Measurements from ENCODE around the gene ETV6.

ETV6 gene

GRCh38 chr12:11724888-11725311 is 75.4 kb downstream of the ETV6 start:
- no peak for DNase-seq (ENCODE audit: insufficient read length)
- no peak for TF ChIP-seq POLR2AphosphoS5 (IDR thresholded peaks at IDR 0.05; ENCODE audit: low read depth, low read length)
- TF ChIP-seq TAF1 (IDR thresholded peaks at IDR 0.05; ENCODE audit: borderline replicate concordance, low read depth, low read length), result no peak
- TF ChIP-seq POLR2A (IDR thresholded peaks at IDR 0.05; ENCODE audit: low read depth, low read length), result no peak
- no peak for FAIRE-seq

GRCh38 chr12:11725686-11726085 is 76.2 kb downstream of the ETV6 start:
- FAIRE-seq (peak; percentile 48), DNase-seq (ENCODE audit: insufficient read length) (no peak)
- TF ChIP-seq TAF1 (IDR thresholded peaks at IDR 0.05; ENCODE audit: borderline replicate concordance, low read depth, low read length), result no peak
- TF ChIP-seq POLR2AphosphoS5 (IDR thresholded peaks at IDR 0.05; ENCODE audit: low read depth, low read length), result no peak
- no peak for TF ChIP-seq POLR2A (IDR thresholded peaks at IDR 0.05; ENCODE audit: low read depth, low read length)

GRCh38 chr12:11726659-11727058 is 77.2 kb downstream of the ETV6 start:
- no peak for FAIRE-seq
- no peak for DNase-seq (ENCODE audit: insufficient read length)
- TF ChIP-seq POLR2A (IDR thresholded peaks at IDR 0.05; ENCODE audit: low read depth, low read length), result no peak

GRCh38 chr12:11727133-11727664 is 77.7 kb downstream of the ETV6 start:
- FAIRE-seq, result peak; percentile 57
- DNase-seq (ENCODE audit: insufficient read length), result no peak
- TF ChIP-seq POLR2AphosphoS5 (IDR thresholded peaks at IDR 0.05; ENCODE audit: low read depth, low read length) (no peak), POLR2A (IDR thresholded peaks at IDR 0.05; ENCODE audit: low read depth, low read length) (no peak), TAF1 (IDR thresholded peaks at IDR 0.05; ENCODE audit: borderline replicate concordance, low read depth, low read length) (no peak)

- FAIRE-seq (no peak), DNase-seq (ENCODE audit: insufficient read length) (no peak)
- TF ChIP-seq TAF1 (IDR thresholded peaks at IDR 0.05; ENCODE audit: borderline replicate concordance, low read depth, low read length), result no peak
- no peak for TF ChIP-seq POLR2AphosphoS5 (IDR thresholded peaks at IDR 0.05; ENCODE audit: low read depth, low read length)
- no peak for TF ChIP-seq POLR2A (IDR thresholded peaks at IDR 0.05; ENCODE audit: low read depth, low read length)
Observed at GRCh38 chr12:11728154-11728755, 78.8 kb downstream of the ETV6 start.

- no peak for FAIRE-seq
- no peak for DNase-seq (ENCODE audit: insufficient read length)
- 0 out of 2 replicates have a peak, but pooled peaks have one; percentile 47 for TF ChIP-seq POLR2AphosphoS5 (IDR thresholded peaks at IDR 0.05; ENCODE audit: low read depth, low read length)
- no peak for TF ChIP-seq TAF1 (IDR thresholded peaks at IDR 0.05; ENCODE audit: borderline replicate concordance, low read depth, low read length)
- TF ChIP-seq POLR2A (IDR thresholded peaks at IDR 0.05; ENCODE audit: low read depth, low read length), result peak; percentile 41; the same call in 1 of the 2 replicates
Observed at GRCh38 chr12:11729008-11729407, 79.5 kb downstream of the ETV6 start.

GRCh38 chr12:11729439-11730150 is 80.1 kb downstream of the ETV6 start:
- TF ChIP-seq POLR2AphosphoS5 (IDR thresholded peaks at IDR 0.05; ENCODE audit: low read depth, low read length), result peak; percentile 17; the same call in 1 of the 2 replicates
- peak; percentile 6; the same call in 1 of the 2 replicates for TF ChIP-seq POLR2A (IDR thresholded peaks at IDR 0.05; ENCODE audit: low read depth, low read length)
- TF ChIP-seq TAF1 (IDR thresholded peaks at IDR 0.05; ENCODE audit: borderline replicate concordance, low read depth, low read length), result no peak
- FAIRE-seq, result peak; percentile 94
- no peak for DNase-seq (ENCODE audit: insufficient read length)

GRCh38 chr12:11730299-11731041 is 81.0 kb downstream of the ETV6 start:
- peak; percentile 46; the same call in 1 of the 2 replicates for TF ChIP-seq POLR2A (IDR thresholded peaks at IDR 0.05; ENCODE audit: low read depth, low read length)
- peak; percentile 11; the same call in 1 of the 2 replicates for TF ChIP-seq TAF1 (IDR thresholded peaks at IDR 0.05; ENCODE audit: borderline replicate concordance, low read depth, low read length)
- peak; percentile 47 for TF ChIP-seq POLR2AphosphoS5 (IDR thresholded peaks at IDR 0.05; ENCODE audit: low read depth, low read length)
- peak; percentile 94 for FAIRE-seq
- no peak for DNase-seq (ENCODE audit: insufficient read length)

GRCh38 chr12:11731042-11731357 is 81.5 kb downstream of the ETV6 start:
- no peak for DNase-seq (ENCODE audit: insufficient read length)
- no peak for FAIRE-seq

GRCh38 chr12:11731455-11731854 is 82.0 kb downstream of the ETV6 start:
- no peak for DNase-seq (ENCODE audit: insufficient read length)
- FAIRE-seq, result no peak
- TF ChIP-seq POLR2A (IDR thresholded peaks at IDR 0.05; ENCODE audit: low read depth, low read length) (no peak), TAF1 (IDR thresholded peaks at IDR 0.05; ENCODE audit: borderline replicate concordance, low read depth, low read length) (no peak), POLR2AphosphoS5 (IDR thresholded peaks at IDR 0.05; ENCODE audit: low read depth, low read length) (no peak; the same call in 1 of the 2 replicates)

More at GRCh38 chr12:11731042-11731357, 81.5 kb downstream of the ETV6 start:
- TF ChIP-seq POLR2A (IDR thresholded peaks at IDR 0.05; ENCODE audit: low read depth, low read length), result no peak

GRCh38 chr12:11732023-11732422 is 82.5 kb downstream of the ETV6 start:
- FAIRE-seq, result peak; percentile 93
- TF ChIP-seq POLR2AphosphoS5 (IDR thresholded peaks at IDR 0.05; ENCODE audit: low read depth, low read length) (peak; percentile 49; the same call in 1 of the 2 replicates), TAF1 (IDR thresholded peaks at IDR 0.05; ENCODE audit: borderline replicate concordance, low read depth, low read length) (no peak), POLR2A (IDR thresholded peaks at IDR 0.05; ENCODE audit: low read depth, low read length) (peak; percentile 61)
- no peak for DNase-seq (ENCODE audit: insufficient read length)

Measured in GM12892 (cell line).